GM21717 (cell line): ENCODE results near the gene WAPL.

ENCODE experiments used
- ATAC-seq: cut with Tn5 transposase; IDR thresholded peaks from one replicate; pipeline ENCODE4 v1.9.1; 2021; ENCODE audit warnings: mild to moderate bottlenecking, moderate library complexity; ENCODE audit not compliant: unreplicated experiment

Gene WAPL

GRCh38 chr10:86472061-86472460 lies 49.5 kb downstream of the WAPL start:
- no peak for ATAC-seq

GRCh38 chr10:86461963-86462804 lies 59.4 kb downstream of the WAPL start:
- ATAC-seq: no peak

GRCh38 chr10:86451604-86451960 lies 70.0 kb downstream of the WAPL start:
- ATAC-seq: no peak

- ATAC-seq: no peak
These were observed 70.6 kb downstream of the WAPL start for GRCh38 chr10:86450806-86451603.

GRCh38 chr10:86449926-86450558 lies 71.5 kb downstream of the WAPL start:
- ATAC-seq: no peak

- ATAC-seq: no peak
These were observed 74.2 kb downstream of the WAPL start for GRCh38 chr10:86447432-86447831.

GRCh38 chr10:86446987-86447386 lies 74.6 kb downstream of the WAPL start:
- ATAC-seq: no peak

GRCh38 chr10:86446440-86446839 lies 75.2 kb downstream of the WAPL start:
- ATAC-seq: no peak

- no peak for ATAC-seq
These were observed 77.7 kb downstream of the WAPL start for GRCh38 chr10:86443936-86444335.

GRCh38 chr10:86443069-86443468 lies 78.5 kb downstream of the WAPL start:
- no peak for ATAC-seq

GRCh38 chr10:86440874-86441843 lies 80.4 kb downstream of the WAPL start:
- no peak for ATAC-seq

GRCh38 chr10:86439544-86439943 lies 82.0 kb downstream of the WAPL start:
- ATAC-seq: no peak

GRCh38 chr10:86438091-86438749 lies 83.4 kb downstream of the WAPL start:
- no peak for ATAC-seq

- ATAC-seq: no peak
These were observed 84.1 kb downstream of the WAPL start for GRCh38 chr10:86437447-86437846.

GRCh38 chr10:86436963-86437362 lies 84.6 kb downstream of the WAPL start:
- no peak for ATAC-seq

- no peak for ATAC-seq
These were observed 86.9 kb downstream of the WAPL start for GRCh38 chr10:86434656-86435055.

GRCh38 chr10:86423739-86424138 lies 97.9 kb downstream of the WAPL start:
- no peak for ATAC-seq

GRCh38 chr10:86419101-86419500 lies 102.5 kb downstream of the WAPL start:
- ATAC-seq: no peak

- no peak for ATAC-seq
These were observed 106.0 kb downstream of the WAPL start for GRCh38 chr10:86415583-86415982.

- ATAC-seq: no peak
These were observed 106.5 kb downstream of the WAPL start for GRCh38 chr10:86415116-86415515.
